Amniotic stem cell (primary cell): Measurements from ENCODE around the gene NEGR1.

Experiments used
- DNase-seq: peaks from one replicate; lab custom pipeline; 2025; lab: John Stamatoyannopoulos, UW

Gene NEGR1

GRCh38 chr1:72117621-72118020 lies 164.7 kb downstream of the NEGR1 start:
- no peak for DNase-seq

GRCh38 chr1:72115290-72115689 lies 167.0 kb downstream of the NEGR1 start:
- no peak for DNase-seq

- no peak for DNase-seq
Measured at GRCh38 chr1:72111662-72112061, 170.7 kb downstream of the NEGR1 start.

GRCh38 chr1:72109916-72110315 lies 172.4 kb downstream of the NEGR1 start:
- DNase-seq: no peak

GRCh38 chr1:72105201-72105600 lies 177.1 kb downstream of the NEGR1 start:
- no peak for DNase-seq

- DNase-seq: no peak
Measured at GRCh38 chr1:72101840-72102632, 180.3 kb downstream of the NEGR1 start.

- DNase-seq: no peak
Measured at GRCh38 chr1:72100771-72101170, 181.6 kb downstream of the NEGR1 start.

- DNase-seq: no peak
Measured at GRCh38 chr1:72097851-72098570, 184.3 kb downstream of the NEGR1 start.

GRCh38 chr1:72094209-72094608 lies 188.1 kb downstream of the NEGR1 start:
- no peak for DNase-seq

GRCh38 chr1:72086394-72086793 lies 195.9 kb downstream of the NEGR1 start:
- no peak for DNase-seq

GRCh38 chr1:72075425-72075824 lies 206.9 kb downstream of the NEGR1 start:
- no peak for DNase-seq

- DNase-seq: no peak
Measured at GRCh38 chr1:72066431-72066830, 215.9 kb downstream of the NEGR1 start.

- no peak for DNase-seq
Measured at GRCh38 chr1:72064196-72065075, 217.9 kb downstream of the NEGR1 start.

GRCh38 chr1:72063364-72064044 lies 218.8 kb downstream of the NEGR1 start:
- DNase-seq: no peak

- no peak for DNase-seq
Measured at GRCh38 chr1:72062584-72062983, 219.8 kb downstream of the NEGR1 start.

- DNase-seq: no peak
Measured at GRCh38 chr1:72060466-72061245, 221.7 kb downstream of the NEGR1 start.

GRCh38 chr1:72056516-72056915 lies 225.8 kb downstream of the NEGR1 start:
- DNase-seq: no peak

GRCh38 chr1:72051538-72051937 lies 230.8 kb downstream of the NEGR1 start:
- DNase-seq: no peak

- no peak for DNase-seq
Measured at GRCh38 chr1:72050551-72050950, 231.8 kb downstream of the NEGR1 start.

- DNase-seq: peak; percentile 11
Measured at GRCh38 chr1:72037745-72038343, 244.5 kb downstream of the NEGR1 start.

- no peak for DNase-seq
Measured at GRCh38 chr1:72034827-72035226, 247.5 kb downstream of the NEGR1 start.
